Tibial artery (tissue), 4 donors: ENCODE data around the gene NTHL1.

Experiments used
- DNase-seq, 2 donors: peaks; one replicate each; pipeline ENCODE4 v3.0.0-alpha.2; 2019
- H3K27ac ChIP-seq, 2 donors: fragments of 200-600 bp; sonication (generic) in 1 of 2; 1 replicate in 1 of 2; 2 replicates in 1 of 2; pipeline ENCODE4 v1.5.1; 2018 to 2019; ENCODE audit warnings: mild to moderate bottlenecking in 1 of 2
- H3K27me3 ChIP-seq, 2 donors: fragments of 200-600 bp; sonication (generic) in 1 of 2; one replicate each; pipeline versions ENCODE4 v1.5.1 to v1.6.0; 2016 to 2019
- H3K36me3 ChIP-seq, 3 donors: fragments of 200-600 bp; sonication (generic) in 2 of 3; one replicate each; pipeline ENCODE4 v1.5.1; 2016 to 2019; ENCODE audit warnings: mild to moderate bottlenecking in 2 of 3
- H3K4me1 ChIP-seq, 4 donors: fragments of 200-600 bp; sonication (generic) in 2 of 4; 1 replicate in 3 of 4; 2 replicates in 1 of 4; pipeline ENCODE4 v1.5.1; 2016 to 2019
- H3K4me3 ChIP-seq, 2 donors: fragments of 200-600 bp; sonication (generic) in 1 of 2; 1 replicate in 1 of 2; 2 replicates in 1 of 2; pipeline ENCODE4 v1.5.1; 2018 to 2019; ENCODE audit warnings: mild to moderate bottlenecking in 2 of 2
- H3K9me3 ChIP-seq, 3 donors: fragments of 200-600 bp; sonication (generic) in 1 of 3; one replicate each; pipeline ENCODE4 v1.5.1; 2016 to 2019
- CTCF ChIP-seq, 2 experiments: fragments of 200-600 bp in 1 of 2; fragments of 450-650 bp in 1 of 2; IDR thresholded peaks; one replicate each; pipeline ENCODE4 v1.5.1; 2017 to 2019; ENCODE audit warnings: antibody characterized with exemption in 2 of 2, mild to moderate bottlenecking in 1 of 2, moderate library complexity in 1 of 2
- intact Hi-C: fragments of 100-400 bp; cut with DNase I; formaldehyde crosslinking; loops from one replicate; pipeline ENCODE4 v1.15.0; 2023; ENCODE audit warnings: low total_unique reads

NTHL1 gene

GRCh38 chr16:2089706-2090480, 42.3 kb upstream of the NTHL1 start:
- no peak for TF ChIP-seq CTCF (IDR thresholded peaks at IDR 0.05)
- intact Hi-C loops: no loop called here
- Histone ChIP-seq H3K4me3 (no peak overlapping the region), H3K27me3 (no peaks in the 10 kb centered on the region), H3K4me1 (peaks cover 0 to 5% (median 0%) of the 10 kb centered on the region in 4 donors), H3K27ac (no peak overlapping the region), H3K9me3 (no peaks in the 10 kb centered on the region), H3K36me3 (peaks cover 70 to 100% (median 94%) of the 10 kb centered on the region in 3 donors)
- no peak for DNase-seq

GRCh38 chr16:2088759-2089358, 41.2 kb upstream of the NTHL1 start:
- intact Hi-C loops: no loop called here
- no peak for DNase-seq

GRCh38 chr16:2087748-2088631, 40.4 kb upstream of the NTHL1 start:
- no peaks in the 10 kb centered on the region for H3K9me3 ChIP-seq
- no peak for TF ChIP-seq CTCF (IDR thresholded peaks at IDR 0.05)
- no peak overlapping the region for H3K4me3 ChIP-seq
- DNase-seq: no peak
- intact Hi-C loops: no loop called here
- H3K27me3 ChIP-seq: no peaks in the 10 kb centered on the region
- peaks cover 51 to 100% (median 81%) of the 10 kb centered on the region in 3 donors for H3K36me3 ChIP-seq
- peaks cover 0 to 5% (median 0%) of the 10 kb centered on the region in 4 donors for H3K4me1 ChIP-seq
- H3K27ac ChIP-seq: no peak overlapping the region

More at GRCh38 chr16:2088759-2089358, 41.2 kb upstream of the NTHL1 start:
- Histone ChIP-seq H3K27ac (no peak overlapping the region), H3K27me3 (no peaks in the 10 kb centered on the region), H3K9me3 (no peaks in the 10 kb centered on the region), H3K4me3 (no peak overlapping the region), H3K4me1 (peaks cover 0 to 5% (median 0%) of the 10 kb centered on the region in 4 donors), H3K36me3 (peaks cover 60 to 100% (median 85%) of the 10 kb centered on the region in 3 donors)
- no peak for TF ChIP-seq CTCF (IDR thresholded peaks at IDR 0.05)

GRCh38 chr16:2086812-2087747, 39.4 kb upstream of the NTHL1 start:
- Histone ChIP-seq H3K4me1 (peaks cover 0 to 8% (median 2%) of the 10 kb centered on the region in 4 donors), H3K4me3 (no peak overlapping the region), H3K27ac (no peak overlapping the region), H3K27me3 (no peaks in the 10 kb centered on the region), H3K9me3 (no peaks in the 10 kb centered on the region), H3K36me3 (peaks cover 42 to 100% (median 78%) of the 10 kb centered on the region in 3 donors)
- intact Hi-C loops: no loop called here
- DNase-seq: no peak
- TF ChIP-seq CTCF (IDR thresholded peaks at IDR 0.05): no peak
